ENCODE results near the gene CPB2.

Gene CPB2

GRCh38 chr13:46015366-46015765, 89.5 kb downstream of the CPB2 start:
- H3K4me3 ChIP-seq (ENCODE audit: low read depth, low read length) = no peak overlapping the region
- TF ChIP-seq CTCF (IDR thresholded peaks at IDR 0.05; ENCODE audit: low read depth, low read length) = no peak

- no peak for TF ChIP-seq CTCF (IDR thresholded peaks at IDR 0.05; ENCODE audit: low read depth, low read length)
- H3K4me3 ChIP-seq (ENCODE audit: low read depth, low read length) = no peak overlapping the region
These were observed 92.4 kb downstream of the CPB2 start for GRCh38 chr13:46012404-46012803.

GRCh38 chr13:46010148-46010547, 94.7 kb downstream of the CPB2 start:
- TF ChIP-seq CTCF (IDR thresholded peaks at IDR 0.05; ENCODE audit: low read depth, low read length) = no peak
- no peak overlapping the region for H3K4me3 ChIP-seq (ENCODE audit: low read depth, low read length)

- no peak for TF ChIP-seq CTCF (IDR thresholded peaks at IDR 0.05; ENCODE audit: low read depth, low read length)
- no peak overlapping the region for H3K4me3 ChIP-seq (ENCODE audit: low read depth, low read length)
These were observed 96.2 kb downstream of the CPB2 start for GRCh38 chr13:46008631-46009030.

GRCh38 chr13:46006688-46007452, 98.0 kb downstream of the CPB2 start:
- no peak overlapping the region for H3K4me3 ChIP-seq (ENCODE audit: low read depth, low read length)

GRCh38 chr13:46004491-46004890, 100.3 kb downstream of the CPB2 start:
- no peak for TF ChIP-seq CTCF (IDR thresholded peaks at IDR 0.05; ENCODE audit: low read depth, low read length)
- H3K4me3 ChIP-seq (ENCODE audit: low read depth, low read length) = no peak overlapping the region

More at GRCh38 chr13:46006688-46007452, 98.0 kb downstream of the CPB2 start:
- TF ChIP-seq CTCF (IDR thresholded peaks at IDR 0.05; ENCODE audit: low read depth, low read length) = no peak
